H9 (cell line): ENCODE results near the gene LINGO4. TPM values are rescaled to one million over a fixed set of nuclear protein-coding genes. Genes with fewer than 3 reads are reported as not detected.
"Not testable (repeated sequence)": the region's sequence is repeated elsewhere in the genome, so short reads cannot be mapped to it uniquely, and the experiment has no call there.

Source experiments
- DNase-seq: peaks from one replicate; pipeline ENCODE4 v3.0.0-alpha.2; 2017
- H2AFZ ChIP-seq: one replicate; pipeline ENCODE4 v1.6.1; 2013; ENCODE audit warnings: mild to moderate bottlenecking, low read length, control low read depth, moderate library complexity
- H2AK5ac ChIP-seq: 2 replicates; pipeline ENCODE4 v1.6.1; 2013; ENCODE audit warnings: low read length, control low read depth, mixed read lengths; ENCODE audit not compliant: insufficient read length
- H2BK120ac ChIP-seq: one replicate; pipeline ENCODE4 v1.6.1; 2013; ENCODE audit warnings: low read depth, mild to moderate bottlenecking, low read length, control low read depth, inconsistent platforms; ENCODE audit not compliant: poor library complexity, severe bottlenecking
- H2BK12ac ChIP-seq: 2 replicates; pipeline ENCODE4 v1.6.1; 2013; ENCODE audit warnings: low read length, control low read depth, mixed read lengths, low read depth; ENCODE audit not compliant: insufficient read length
- H2BK15ac ChIP-seq: 2 replicates; pipeline ENCODE4 v1.6.1; 2013; ENCODE audit warnings: low read depth, low read length, control low read depth
- H2BK20ac ChIP-seq: one replicate; pipeline ENCODE4 v1.6.1; 2013; ENCODE audit warnings: low read depth, mild to moderate bottlenecking, low read length, control low read depth, inconsistent platforms; ENCODE audit not compliant: poor library complexity, severe bottlenecking
- H2BK5ac ChIP-seq: 2 replicates; pipeline ENCODE4 v1.6.1; 2013; ENCODE audit warnings: low read length, control low read depth, mixed read lengths; ENCODE audit not compliant: insufficient read length
- H3K14ac ChIP-seq: 2 replicates; pipeline ENCODE4 v1.6.1; 2013; ENCODE audit warnings: low read length, control low read depth; ENCODE audit not compliant: insufficient read depth
- H3K18ac ChIP-seq: 2 replicates; pipeline ENCODE4 v1.6.1; 2013; ENCODE audit warnings: low read depth, mild to moderate bottlenecking, mixed read lengths, low read length, control low read depth; ENCODE audit not compliant: insufficient read length
- H3K23ac ChIP-seq: 2 replicates; pipeline ENCODE4 v1.6.1; 2013; ENCODE audit warnings: low read length, control low read depth, mixed read lengths, low read depth; ENCODE audit not compliant: insufficient read length
- H3K23me2 ChIP-seq: 2 replicates; pipeline ENCODE4 v1.6.1; 2013; ENCODE audit warnings: low read depth, mild to moderate bottlenecking, mixed read lengths, low read length, control low read depth; ENCODE audit not compliant: insufficient read length, poor library complexity, severe bottlenecking
- H3K27ac ChIP-seq: 2 replicates; pipeline ENCODE4 v1.5.1; 2013; ENCODE audit warnings: low read length, control low read depth, mixed read lengths, low read depth; ENCODE audit not compliant: insufficient read length
- H3K27me3 ChIP-seq: 2 replicates; pipeline ENCODE4 v1.6.1; 2013; ENCODE audit warnings: low read length, control low read depth, inconsistent platforms; ENCODE audit not compliant: insufficient read depth
- H3K4ac ChIP-seq: 2 replicates; pipeline ENCODE4 v1.6.1; 2013; ENCODE audit warnings: low read depth, mild to moderate bottlenecking, control low read depth, inconsistent platforms, low read length, moderate library complexity
- H3K4me1 ChIP-seq: 2 replicates; pipeline ENCODE4 v1.6.1; 2013; ENCODE audit warnings: low read length, control low read depth, inconsistent platforms; ENCODE audit not compliant: insufficient read depth
- H3K4me2 ChIP-seq: 2 replicates; pipeline ENCODE4 v1.6.1; 2013; ENCODE audit warnings: low read length, control low read depth, mixed read lengths; ENCODE audit not compliant: insufficient read length, insufficient read depth
- H3K56ac ChIP-seq: 2 replicates; pipeline ENCODE4 v1.6.1; 2013; ENCODE audit warnings: low read depth, mild to moderate bottlenecking, mixed read lengths, low read length, control low read depth; ENCODE audit not compliant: insufficient read length
- H3K79me1 ChIP-seq: 2 replicates; pipeline ENCODE4 v1.6.1; 2013; ENCODE audit warnings: low read depth, mild to moderate bottlenecking, moderate library complexity, low read length, control low read depth, inconsistent platforms; ENCODE audit not compliant: insufficient read depth, poor library complexity, severe bottlenecking
- H3K79me2 ChIP-seq: 2 replicates; pipeline ENCODE4 v1.6.1; 2013; ENCODE audit warnings: low read length, control low read depth, inconsistent platforms; ENCODE audit not compliant: insufficient read depth
- H3K9ac ChIP-seq: 2 replicates; pipeline ENCODE4 v1.6.1; 2013; ENCODE audit warnings: low read length, control low read depth, mixed read lengths; ENCODE audit not compliant: insufficient read length; ENCODE audit errors: extremely low read depth
- H3K9me3 ChIP-seq: one replicate; pipeline ENCODE4 v1.6.1; 2013; ENCODE audit warnings: low read depth, low read length, inconsistent platforms; ENCODE audit not compliant: control insufficient read depth
- H3T11ph ChIP-seq: one replicate; pipeline ENCODE4 v1.6.1; 2013; ENCODE audit warnings: mild to moderate bottlenecking, low read length, control low read depth, inconsistent platforms
- H4K20me1 ChIP-seq: one replicate; pipeline ENCODE4 v1.6.1; 2013; ENCODE audit not compliant: control insufficient read depth, insufficient read length, insufficient read depth
- H4K5ac ChIP-seq: 2 replicates; pipeline ENCODE4 v1.6.1; 2013; ENCODE audit warnings: low read depth, mild to moderate bottlenecking, mixed read lengths, low read length, control low read depth; ENCODE audit not compliant: insufficient read length
- H4K8ac ChIP-seq: replicated peaks from 2 replicates; pipeline ENCODE4 v1.6.1; 2013; ENCODE audit warnings: low read length, control low read depth, mixed read lengths, low read depth; ENCODE audit not compliant: insufficient read length
- H4K91ac ChIP-seq: 2 replicates; pipeline ENCODE4 v1.6.1; 2013; ENCODE audit warnings: low read depth, mild to moderate bottlenecking, moderate library complexity, mixed read lengths, low read length, control low read depth; ENCODE audit not compliant: insufficient read length
- H3K27ac Mint-ChIP-seq, 3 experiments: 2 replicates in 2 of 3; 3 replicates in 1 of 3; pipeline ENCODE4 v1.8.0; 2020 to 2021; ENCODE audit warnings: mixed read lengths in 3 of 3, mild to moderate bottlenecking in 1 of 3, moderate library complexity in 1 of 3
- H3K27me3 Mint-ChIP-seq: 2 replicates; pipeline ENCODE4 v1.8.0; 2021; ENCODE audit warnings: low read depth, mild to moderate bottlenecking, moderate library complexity, mixed read lengths
- H3K36me3 Mint-ChIP-seq, 3 experiments: 2 replicates in 2 of 3; 3 replicates in 1 of 3; pipeline ENCODE4 v1.8.0; 2020 to 2021; ENCODE audit warnings: low read depth in 3 of 3, mixed read lengths in 3 of 3; ENCODE audit not compliant: insufficient read depth in 1 of 3
- H3K4me1 Mint-ChIP-seq, 2 experiments: 2 replicates each; pipeline ENCODE4 v1.8.0; 2020; ENCODE audit warnings: mixed read lengths in 2 of 2
- H3K4me3 Mint-ChIP-seq, 2 experiments: 2 replicates in 1 of 2; 3 replicates in 1 of 2; pipeline ENCODE4 v1.8.0; 2020 to 2021; ENCODE audit warnings: mild to moderate bottlenecking in 2 of 2, mixed read lengths in 2 of 2, moderate library complexity in 1 of 2
- H3K9me3 Mint-ChIP-seq, 2 experiments: 2 replicates in 1 of 2; 3 replicates in 1 of 2; pipeline ENCODE4 v1.8.0; 2020; ENCODE audit warnings: mild to moderate bottlenecking in 2 of 2, mixed read lengths in 2 of 2, moderate library complexity in 1 of 2
- CTCF ChIP-seq: fragments of 200-600 bp; sonication (generic); conservative IDR thresholded peaks from 3 replicates; pipeline ENCODE4 v1.8.0; 2021; ENCODE audit warnings: antibody characterized with exemption, mild to moderate bottlenecking
- WGBS: extraction: QIAGEN DNeasy Blood & Tissue Kit; methylation state at CpG from one replicate; pipeline ENCODE4 v1.1.7; 2013; ENCODE audit warnings: missing lambda C conversion rate, low lambda C conversion rate, mixed read lengths; ENCODE audit not compliant: insufficient read length; ENCODE audit errors: extremely low coverage; 5-methylcytosine and 5-hydroxymethylcytosine counted together
- total RNA-seq: library from RNA; stranded (reverse); gene quantifications from 2 replicates; pipeline ENCODE4 v1.2.1, GENCODE V29; 2021

Gene LINGO4
- total RNA-seq, 1 experiment from 2014 or later = not detected

GRCh38 chr1:151782741-151783140 is 22.5 kb downstream of the LINGO4 start:
- H3K9me3 ChIP-seq = no peaks in the 10 kb centered on the region
- no peak overlapping the region for H3K4ac ChIP-seq
- no peak overlapping the region for H2AK5ac ChIP-seq
- no peaks in the 10 kb centered on the region for H3K79me1 ChIP-seq
- Mint-ChIP-seq H3K27ac (no peak overlapping the region), H3K27me3 (no peaks in the 10 kb centered on the region), H3K4me3 (no peak overlapping the region), H3K36me3 (peaks cover 4 to 28% (median 23%) of the 10 kb centered on the region in 3 experiments; a peak in 6 of 7 replicates), H3K9me3 (no peaks in the 10 kb centered on the region), H3K4me1 (no peaks in the 10 kb centered on the region)
- no peaks in the 10 kb centered on the region for H3K23me2 ChIP-seq
- H2BK12ac ChIP-seq = no peak overlapping the region
- H2BK5ac ChIP-seq = no peak overlapping the region
- H2BK15ac ChIP-seq = no peak overlapping the region
- H2BK20ac ChIP-seq = no peak overlapping the region
- no peak for DNase-seq
- H3T11ph ChIP-seq = no peak overlapping the region
- no peak overlapping the region for H3K14ac ChIP-seq
- H4K20me1 ChIP-seq = no peaks in the 10 kb centered on the region
- no peak overlapping the region for H4K5ac ChIP-seq
- no peaks in the 10 kb centered on the region for H3K4me1 ChIP-seq
- H3K18ac ChIP-seq = no peak overlapping the region
- H2BK120ac ChIP-seq = no peak overlapping the region
- TF ChIP-seq CTCF = no peak
- no peak overlapping the region for H4K8ac ChIP-seq
- no peak overlapping the region for H3K27ac ChIP-seq
- H3K27me3 ChIP-seq = no peaks in the 10 kb centered on the region
- no peak overlapping the region for H3K4me2 ChIP-seq
- H3K9ac ChIP-seq = no peak overlapping the region
- no CpG with 5 or more reads among the region's 3 CpGs for WGBS
- no peak overlapping the region for H2AFZ ChIP-seq
- no peak overlapping the region for H3K56ac ChIP-seq
- no peak overlapping the region for H4K91ac ChIP-seq
- H3K23ac ChIP-seq = no peak overlapping the region
- no peaks in the 10 kb centered on the region for H3K79me2 ChIP-seq

- not testable (repeated sequence) for H3K4me1 Mint-ChIP-seq, H3K9ac ChIP-seq, H3K27ac ChIP-seq, H2BK20ac ChIP-seq, H2BK120ac ChIP-seq, H3K4me2 ChIP-seq, H3K9me3 Mint-ChIP-seq, H3K27ac Mint-ChIP-seq, H2BK5ac ChIP-seq, H4K91ac ChIP-seq, H3K79me2 ChIP-seq, H3K23ac ChIP-seq, H3K4ac ChIP-seq, H3K56ac ChIP-seq, H3K27me3 Mint-ChIP-seq, H3K4me1 ChIP-seq, H2AK5ac ChIP-seq, H3K79me1 ChIP-seq, H3K23me2 ChIP-seq, H3K14ac ChIP-seq, H3K4me3 Mint-ChIP-seq, H4K20me1 ChIP-seq, DNase-seq, H4K8ac ChIP-seq, H4K5ac ChIP-seq, H2AFZ ChIP-seq, H3K9me3 ChIP-seq, H2BK15ac ChIP-seq, H3T11ph ChIP-seq, H3K18ac ChIP-seq, H2BK12ac ChIP-seq, H3K27me3 ChIP-seq
- H3K36me3 Mint-ChIP-seq = peaks cover 4 to 29% (median 23%) of the 10 kb centered on the region in 3 experiments; a peak in 6 of 7 replicates
- whole genome bisulfite sequencing = no CpG with 5 or more reads among the region's 5 CpGs
Measured at GRCh38 chr1:151782026-151782425, 23.2 kb downstream of the LINGO4 start.
